Bronchial epithelial cell (primary cell): ENCODE results near the gene MYO1B. TPM values are rescaled to one million over a fixed set of nuclear protein-coding genes. Genes with fewer than 3 reads are reported as not detected.

Source experiments
- DNase-seq: peaks from one replicate; pipeline ENCODE4 v3.0.0-alpha.2; 2010; ENCODE audit warnings: low read depth
- FAIRE-seq: peaks from 2 replicates; lab custom pipeline; 2011; peaks lifted over from hg19 to GRCh38; lab: Jason Lieb, UNC
- H3K27me3 ChIP-seq: 2 replicates; pipeline ENCODE4 v1.5.1; 2011; ENCODE audit warnings: low read length; ENCODE audit not compliant: control insufficient read depth, insufficient read depth
- H3K36me3 ChIP-seq: 2 replicates; pipeline ENCODE4 v1.5.1; 2011; ENCODE audit warnings: low read length; ENCODE audit not compliant: control insufficient read depth, insufficient read depth
- H3K4me3 ChIP-seq: 2 replicates; pipeline ENCODE4 v1.5.1; 2011; ENCODE audit warnings: mild to moderate bottlenecking, low read depth, low read length, control low read depth
- CTCF ChIP-seq: IDR thresholded peaks from 2 replicates; pipeline ENCODE4 v1.5.1; 2011; ENCODE audit warnings: mild to moderate bottlenecking, moderate library complexity, low read length, control low read depth, inconsistent platforms; ENCODE audit not compliant: insufficient read depth, severe bottlenecking
- total RNA-seq: library from RNA; depleted of rRNA; stranded (reverse); fragments of >200 nt; gene quantifications from 2 replicates; pipeline ENCODE4 v1.2.1, GENCODE V29; 2014

The MYO1B gene
- total RNA-seq, 1 donor from 2014 or later = 247 TPM

DNA sequence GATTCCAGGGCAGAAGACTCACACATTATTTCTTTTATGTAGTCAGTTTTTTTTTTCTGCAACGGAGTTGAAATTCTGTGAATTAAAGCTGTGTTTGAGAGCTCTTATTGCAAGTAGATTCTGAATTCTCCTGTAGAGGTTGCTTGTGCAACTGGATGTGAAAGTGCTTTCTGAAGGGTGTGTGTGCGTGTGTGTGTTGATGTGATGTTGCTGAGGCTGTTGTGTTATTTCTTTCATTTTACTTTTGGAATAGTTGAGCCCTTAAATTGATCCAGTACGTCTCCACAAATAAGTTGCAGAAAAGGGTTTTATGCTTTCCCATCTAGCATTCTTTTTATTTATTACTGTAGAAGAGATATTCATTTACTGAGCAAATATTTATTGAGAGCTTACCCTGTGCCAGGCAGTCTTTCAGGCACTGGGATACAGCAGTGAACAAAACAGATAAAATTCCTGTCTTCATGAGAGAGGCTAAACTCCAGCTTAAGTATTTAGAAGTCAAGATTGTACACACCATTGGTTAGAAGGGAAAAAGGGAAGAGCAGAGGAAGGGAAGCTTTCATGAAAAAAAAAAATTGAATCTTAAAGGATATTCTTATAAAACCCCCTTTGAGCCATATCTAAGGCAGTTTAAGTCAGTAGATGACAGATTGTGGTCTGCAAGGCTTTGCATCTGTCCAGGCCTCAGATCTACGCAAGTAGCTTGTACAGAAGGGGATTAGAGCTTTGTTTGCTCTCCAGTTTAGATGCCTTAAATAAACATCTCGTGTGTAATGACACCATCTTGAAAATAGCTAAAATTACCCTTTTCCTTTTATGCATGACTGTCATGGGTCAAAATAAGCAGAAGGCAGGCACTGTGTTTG is 58.2 kb downstream of the MYO1B start:
- Histone ChIP-seq H3K27me3 (no peaks in the 10 kb centered on the region), H3K4me3 (no peak overlapping the region), H3K36me3 (peaks cover 6% of the 10 kb centered on the region)
- no peak for FAIRE-seq
- no peak for TF ChIP-seq CTCF
- peak; percentile 46 for DNase-seq

GRCh38 chr2:191304939-191305875 is 60.0 kb downstream of the MYO1B start:
- H3K36me3 ChIP-seq = peaks cover 3% of the 10 kb centered on the region
- FAIRE-seq (no peak), DNase-seq (peak; percentile 97)
- no peak overlapping the region for H3K4me3 ChIP-seq
- no peak for TF ChIP-seq CTCF
- no peaks in the 10 kb centered on the region for H3K27me3 ChIP-seq

- no peak for FAIRE-seq
Observed at GRCh38 chr2:191308026-191308425, 62.8 kb downstream of the MYO1B start.

GRCh38 chr2:191311156-191311555 is 66.0 kb downstream of the MYO1B start:
- H3K4me3 ChIP-seq = no peak overlapping the region
- no peak for DNase-seq
- FAIRE-seq = no peak
- peaks cover 3% of the 10 kb centered on the region for H3K36me3 ChIP-seq
- no peak for TF ChIP-seq CTCF
- H3K27me3 ChIP-seq = no peaks in the 10 kb centered on the region

More at GRCh38 chr2:191308026-191308425, 62.8 kb downstream of the MYO1B start:
- H3K36me3 ChIP-seq = peaks cover 3% of the 10 kb centered on the region
- DNase-seq = peak; percentile 55
- H3K4me3 ChIP-seq = no peak overlapping the region
- H3K27me3 ChIP-seq = no peaks in the 10 kb centered on the region
- no peak for TF ChIP-seq CTCF

GRCh38 chr2:191311627-191312026 is 66.4 kb downstream of the MYO1B start:
- FAIRE-seq (no peak), DNase-seq (peak; percentile 98)
- no peak for TF ChIP-seq CTCF
- Histone ChIP-seq H3K4me3 (no peak overlapping the region), H3K27me3 (no peaks in the 10 kb centered on the region), H3K36me3 (peaks cover 2% of the 10 kb centered on the region)
